Endothelial cell of umbilical vein (primary cell): ENCODE results near the gene GOLGA6L25. TPM values are rescaled to one million over a fixed set of nuclear protein-coding genes. Genes with fewer than 3 reads are reported as not detected.
"Not testable (repeated sequence)": the region's sequence is repeated elsewhere in the genome, so short reads cannot be mapped to it uniquely, and the experiment has no call there.

Experiments used
- Bru-seq: library from RNA; stranded (reverse); fragments of 400-500 nt; gene quantifications from one replicate; lab custom pipeline; 2021; lab: Mats Ljungman, UMichigan
- BruChase-seq, 2 experiments: library from RNA; stranded (reverse); fragments of 400-500 nt; gene quantifications; one replicate each; lab custom pipeline; 2021; lab: Mats Ljungman, UMichigan
- BruUV-seq: library from RNA; stranded (reverse); fragments of 400-500 nt; replicated peaks from 2 replicates; lab custom pipeline; 2021; lab: Mats Ljungman, UMichigan
- CTCF ChIA-PET: fragments of 300-600, 350-600 bp; sonication (Branson Sonifier 250); formaldehyde crosslinking; loops from one replicate; lab custom pipeline; 2021; ENCODE audit warnings: antibody characterized with exemption, inconsistent platforms; lab: Charles Lee
- POLR2A ChIA-PET: fragments of 300-600, 350-600 bp; sonication (Branson Sonifier 250); formaldehyde crosslinking; loops from one replicate; lab custom pipeline; 2021; ENCODE audit warnings: antibody characterized with exemption, inconsistent platforms; lab: Charles Lee
- DNase-seq: peaks from one replicate; pipeline ENCODE4 v3.0.0-alpha.2; 2011; ENCODE audit warnings: low read depth, low spot score
- FAIRE-seq: peaks from 2 replicates; lab custom pipeline; 2011; peaks lifted over from hg19 to GRCh38; lab: Jason Lieb, UNC
- H2AFZ ChIP-seq: 2 replicates; pipeline ENCODE4 v1.6.0; 2012; ENCODE audit warnings: low read depth, low read length, control low read depth, inconsistent platforms
- H3K27ac ChIP-seq: 2 replicates; pipeline ENCODE4 v1.5.1; 2011; ENCODE audit warnings: low read depth, mild to moderate bottlenecking, control low read depth, low read length, moderate library complexity; ENCODE audit not compliant: insufficient read depth
- H3K27me3 ChIP-seq, 2 experiments: 2 replicates each; pipeline versions ENCODE4 v1.6.0 to v1.6.1; 2011; ENCODE audit warnings: low read length in 2 of 2, mixed read lengths in 1 of 2; ENCODE audit not compliant: control insufficient read depth in 2 of 2, insufficient read depth in 2 of 2
- H3K36me3 ChIP-seq, 2 experiments: 2 replicates in 1 of 2; 3 replicates in 1 of 2; pipeline ENCODE4 v1.5.1; 2011; ENCODE audit warnings: low read length in 2 of 2, mild to moderate bottlenecking in 1 of 2, moderate library complexity in 1 of 2; ENCODE audit not compliant: control insufficient read depth in 2 of 2, insufficient read depth in 2 of 2; ENCODE audit errors: extremely low read depth in 1 of 2
- H3K4me1 ChIP-seq: 3 replicates; pipeline ENCODE4 v1.5.1; 2011; ENCODE audit warnings: mild to moderate bottlenecking, low read length; ENCODE audit not compliant: control insufficient read depth, insufficient read depth; ENCODE audit errors: extremely low read depth
- H3K4me2 ChIP-seq: 2 replicates; pipeline ENCODE4 v1.6.1; 2011; ENCODE audit warnings: low read length, control low read depth, mixed read lengths; ENCODE audit not compliant: insufficient read depth
- H3K4me3 ChIP-seq, 3 experiments: fragments of 200-600 bp in 1 of 3; sonication (generic), shearing (Covaris generic) in 1 of 3; replicated peaks in 1 of 3; 2 replicates each; pipeline ENCODE4 v1.5.1; 2011 to 2016; ENCODE audit warnings: control low read depth in 3 of 3, low read length in 3 of 3, mild to moderate bottlenecking in 2 of 3, inconsistent platforms in 1 of 3, low read depth in 1 of 3, moderate library complexity in 1 of 3; ENCODE audit not compliant: insufficient read depth in 1 of 3
- H3K79me2 ChIP-seq: 2 replicates; pipeline ENCODE4 v1.6.0; 2012; ENCODE audit warnings: low read length, inconsistent platforms; ENCODE audit not compliant: control insufficient read depth, insufficient read depth
- H3K9ac ChIP-seq: replicated peaks from 2 replicates; pipeline ENCODE3; 2011; ENCODE audit warnings: low read length, control low read depth; ENCODE audit not compliant: insufficient read depth; ENCODE audit errors: extremely low read depth
- H3K9me1 ChIP-seq: replicated peaks from 3 replicates; pipeline ENCODE4 v1.6.0; 2011; ENCODE audit warnings: mild to moderate bottlenecking, low read length; ENCODE audit not compliant: control insufficient read depth, insufficient read depth; ENCODE audit errors: extremely low read depth
- H3K9me3 ChIP-seq: replicated peaks from 2 replicates; pipeline ENCODE4 v1.5.1; 2012; ENCODE audit warnings: low read length, inconsistent platforms; ENCODE audit not compliant: control insufficient read depth, insufficient read depth
- H4K20me1 ChIP-seq: replicated peaks from 2 replicates; pipeline ENCODE3; 2011; ENCODE audit warnings: mild to moderate bottlenecking, low read length; ENCODE audit not compliant: control insufficient read depth, insufficient read depth; ENCODE audit errors: extremely low read depth
- dilution Hi-C: fragments of 300-500 bp; cut with MboI; formaldehyde crosslinking; loops from one replicate; pipeline ENCODE4 v1.15.0; 2019; ENCODE audit warnings: low sequenced_read_pairs; ENCODE audit not compliant: extremely low pct_ligation_motif_present
- intact Hi-C: fragments of 100-400 bp; cut with micrococcal nuclease; formaldehyde crosslinking; loops from one replicate; pipeline ENCODE4 v1.10.0; 2022
- long read RNA-seq: library from polyadenylated mRNA; stranded (forward); transcript quantifications from one replicate; pipeline ENCODE4 v2.0.0, GENCODE V29; 2021
- polyA minus RNA-seq, 3 experiments: library from RNA; depleted of rRNA, polyadenylated mRNA; stranded (reverse); fragments of >200 nt; gene quantifications; 1 replicate in 1 of 3; 2 replicates in 2 of 3; pipeline ENCODE4 v1.2.3, GENCODE V29; 2011
- polyA plus RNA-seq, 4 experiments: library from polyadenylated mRNA; depleted of rRNA in 3 of 4; stranded (reverse) in 3 of 4; unstranded in 1 of 4; fragments of >200 nt; gene quantifications; 2 replicates each; pipeline versions ENCODE4 v1.2.1 to v1.2.3, GENCODE V29; 2011 to 2012; ENCODE audit warnings: missing spikeins in 1 of 4
- total RNA-seq: library from RNA; stranded (reverse); gene quantifications from 2 replicates; pipeline ENCODE4 v1.2.3, GENCODE V29; 2021

The GOLGA6L25 gene, protein sequence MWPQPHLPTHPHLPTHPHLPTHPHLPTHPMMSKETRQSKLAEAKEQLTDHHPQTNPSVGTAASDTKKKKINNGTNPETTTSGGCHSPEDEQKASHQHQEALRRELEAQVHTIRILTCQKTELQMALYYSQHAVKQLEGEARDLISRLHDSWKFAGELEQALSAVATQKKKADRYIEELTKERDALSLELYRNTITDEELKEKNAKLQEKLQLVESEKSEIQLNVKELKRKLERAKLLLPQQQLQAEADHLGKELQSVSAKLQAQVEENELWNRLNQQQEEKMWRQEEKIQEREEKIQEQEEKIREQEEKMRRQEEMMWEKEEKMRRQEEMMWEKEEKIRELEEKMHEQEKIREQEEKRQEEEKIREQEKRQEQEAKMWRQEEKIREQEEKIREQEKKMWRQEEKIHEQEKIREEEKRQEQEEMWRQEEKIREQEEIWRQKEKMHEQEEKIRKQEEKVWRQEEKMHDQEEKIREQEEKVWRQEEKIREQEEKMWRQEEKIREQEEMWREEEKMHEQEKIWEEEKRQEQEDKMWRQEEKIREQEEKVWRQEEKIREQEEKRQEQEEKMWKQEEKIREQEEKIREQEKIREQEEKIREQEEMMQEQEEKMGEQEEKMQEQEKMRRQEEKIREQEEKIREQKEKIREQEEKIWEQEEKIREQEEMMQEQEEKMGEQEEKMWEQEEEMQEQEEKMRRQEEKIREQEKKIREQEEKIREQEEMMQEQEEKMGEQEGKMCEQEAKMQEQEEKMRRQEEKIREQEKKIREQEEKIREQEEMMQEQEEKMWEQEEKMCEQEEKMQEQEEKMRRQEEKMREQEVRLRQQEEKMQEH
- not detected in 2 replicates for total RNA-seq
- not detected in 2 replicates for polyA plus RNA-seq
- polyA plus RNA-seq (2011; cell fraction: cytosol; rRNA removed): not detected in 2 replicates
- polyA plus RNA-seq (2011; cell fraction: nucleus; rRNA removed): not detected in 2 replicates
- not detected in 2 replicates for polyA plus RNA-seq (2012)
- polyA minus RNA-seq: not detected in 2 replicates
- polyA minus RNA-seq (2011; cell fraction: cytosol; rRNA and poly(A)+ RNA removed): not detected
- not detected in 2 replicates for polyA minus RNA-seq (2011; cell fraction: nucleus; rRNA and poly(A)+ RNA removed)
- not detected for Bru-seq, nascent RNA
- BruChase-seq, experiment 1, labeled RNA remaining after a 6-hour chase: not detected
- BruChase-seq, experiment 2, labeled RNA remaining after a 2-hour chase: not detected
- long read RNA-seq: 0 reads

DNA sequence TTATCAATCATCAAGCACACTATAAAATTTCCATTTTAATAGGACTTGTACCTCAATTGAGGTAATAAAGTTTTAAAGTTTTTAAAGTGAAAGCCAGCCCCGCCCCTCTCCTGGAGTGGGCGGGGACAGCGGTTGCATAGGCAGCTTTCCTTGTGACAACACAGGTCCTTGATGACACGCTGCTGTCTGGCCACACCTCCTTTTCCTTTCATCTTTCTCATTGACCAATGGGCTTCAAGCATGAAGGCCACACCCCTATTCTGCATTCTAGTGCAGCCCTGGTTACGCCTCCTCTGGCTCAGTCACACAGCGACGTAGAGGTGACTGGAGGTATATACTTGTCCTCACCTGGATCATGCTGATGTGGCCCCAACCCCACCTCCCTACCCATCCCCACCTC, at the start of gene GOLGA6L25:
Gene GOLGA6L25 (plus strand): TSS at position 301 of the 400 bp plus-strand sequence. CDS start 61 bp downstream, at position 362.
- H3K9me3 ChIP-seq, FAIRE-seq, H2AFZ ChIP-seq, dilution Hi-C loops, H3K36me3 ChIP-seq, H3K4me2 ChIP-seq, H3K79me2 ChIP-seq, H3K9ac ChIP-seq, CTCF ChIA-PET, BruUV-seq, H4K20me1 ChIP-seq, H3K4me1 ChIP-seq, H3K4me3 ChIP-seq, H3K27me3 ChIP-seq, H3K9me1 ChIP-seq, DNase-seq, intact Hi-C loops, POLR2A ChIA-PET, H3K27ac ChIP-seq: not testable (repeated sequence)

GRCh38 chr15:28508217-28508889, 45.0 kb upstream of the GOLGA6L25 start:
- H3K36me3 ChIP-seq, H4K20me1 ChIP-seq, H3K27ac ChIP-seq, H3K79me2 ChIP-seq, H2AFZ ChIP-seq, H3K9ac ChIP-seq, POLR2A ChIA-PET, intact Hi-C loops, H3K4me2 ChIP-seq, H3K4me1 ChIP-seq, DNase-seq, H3K9me1 ChIP-seq, H3K9me3 ChIP-seq, BruUV-seq, H3K4me3 ChIP-seq, CTCF ChIA-PET, dilution Hi-C loops, FAIRE-seq, H3K27me3 ChIP-seq: not testable (repeated sequence)

DNA sequence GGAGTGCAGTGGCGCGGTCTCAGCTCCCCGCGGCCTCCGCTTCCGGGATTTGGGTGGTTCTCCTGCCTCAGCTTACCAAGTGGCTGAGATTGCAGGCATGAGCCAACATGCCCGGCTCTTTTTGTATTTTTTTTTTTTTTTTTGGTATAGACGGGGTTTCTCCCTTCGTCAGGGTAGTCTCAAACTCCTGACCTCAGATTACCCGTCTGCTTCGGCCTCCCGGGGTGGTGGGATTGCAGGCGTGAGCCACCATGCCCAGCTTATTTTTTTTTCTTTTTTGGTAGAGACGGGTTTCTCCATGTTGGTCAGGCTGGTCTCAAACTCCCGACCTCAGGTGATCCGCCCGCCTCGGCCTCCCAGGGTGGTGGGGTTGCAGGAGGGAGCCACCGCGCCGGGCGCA, 39.2 kb upstream of the GOLGA6L25 start:
- H3K27me3 ChIP-seq, dilution Hi-C loops, H3K9ac ChIP-seq, intact Hi-C loops, BruUV-seq, H3K4me2 ChIP-seq, H3K4me3 ChIP-seq, H3K4me1 ChIP-seq, H3K9me1 ChIP-seq, H4K20me1 ChIP-seq, H3K27ac ChIP-seq, H2AFZ ChIP-seq, DNase-seq, POLR2A ChIA-PET, CTCF ChIA-PET, H3K36me3 ChIP-seq, H3K9me3 ChIP-seq, FAIRE-seq, H3K79me2 ChIP-seq: not testable (repeated sequence)
